GM12891 (cell line): ENCODE measurements around the gene TMC5.

ENCODE experiments used
- DNase-seq: peaks from one replicate; pipeline ENCODE4 v3.0.0; 2011; ENCODE audit warnings: low spot score; ENCODE audit not compliant: insufficient read length
- FAIRE-seq: peaks from 2 replicates; lab custom pipeline; 2011; peaks lifted over from hg19 to GRCh38; lab: Jason Lieb, UNC
- PAX5 ChIP-seq: IDR thresholded peaks from 2 replicates; pipeline ENCODE4 v1.6.1; 2011; ENCODE audit warnings: low read length, moderate library complexity, mild to moderate bottlenecking; ENCODE audit not compliant: insufficient read depth, severe bottlenecking
- POLR2A ChIP-seq: IDR thresholded peaks from 2 replicates; pipeline ENCODE4 v1.6.1; 2011; ENCODE audit warnings: low read depth, low read length, control low read depth
- POLR2AphosphoS5 ChIP-seq: IDR thresholded peaks from 2 replicates; pipeline ENCODE4 v1.6.1; 2011; ENCODE audit warnings: low read depth, low read length, control low read depth
- POU2F2 ChIP-seq: IDR thresholded peaks from 2 replicates; pipeline ENCODE4 v1.6.1; 2011; ENCODE audit warnings: low read depth, mild to moderate bottlenecking, control low read depth, low read length, moderate library complexity
- SPI1 ChIP-seq: IDR thresholded peaks from 2 replicates; pipeline ENCODE4 v1.6.1; 2011; ENCODE audit warnings: low read depth, low read length, control low read depth
- TAF1 ChIP-seq: IDR thresholded peaks from 2 replicates; pipeline ENCODE4 v1.6.1; 2011; ENCODE audit warnings: low read depth, low read length, control low read depth

Gene TMC5

DNA sequence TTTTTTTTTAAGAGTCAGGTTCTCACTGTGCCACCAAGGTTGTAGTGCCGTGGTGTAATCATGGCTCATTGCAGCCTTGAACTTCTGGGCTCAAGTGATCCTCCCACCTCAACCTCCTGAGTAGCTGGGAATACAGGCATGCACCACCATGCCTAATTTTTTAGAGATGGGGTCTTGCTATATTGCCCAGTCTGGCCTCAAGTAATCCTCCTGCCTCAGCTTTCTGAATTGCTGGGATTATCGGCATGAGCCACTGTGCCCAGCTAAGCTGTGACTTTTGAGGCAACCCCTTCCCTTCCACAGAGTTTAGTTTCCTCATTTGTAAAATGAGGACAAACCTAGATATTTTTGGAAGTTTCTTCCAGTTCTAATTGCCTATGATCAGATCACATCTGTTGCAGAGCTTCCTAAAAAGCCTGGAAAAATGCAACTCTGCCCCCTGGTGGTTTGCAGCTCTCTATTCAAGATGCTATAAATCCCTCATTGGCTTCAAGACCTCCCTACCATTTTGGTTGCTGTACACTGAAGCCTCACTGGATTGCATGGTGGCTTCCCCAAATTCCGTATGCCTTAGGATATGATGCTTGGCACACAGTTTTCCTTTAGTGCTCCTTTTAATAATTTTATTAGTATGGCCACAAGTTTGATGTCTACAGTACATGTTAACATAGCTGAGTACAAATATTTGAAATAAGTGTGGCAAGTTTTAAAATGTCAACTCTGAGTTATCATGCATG lies 84.9 kb downstream of the TMC5 start:
- FAIRE-seq, result no peak
- TF ChIP-seq POU2F2, result no peak
- DNase-seq, result no peak

DNA sequence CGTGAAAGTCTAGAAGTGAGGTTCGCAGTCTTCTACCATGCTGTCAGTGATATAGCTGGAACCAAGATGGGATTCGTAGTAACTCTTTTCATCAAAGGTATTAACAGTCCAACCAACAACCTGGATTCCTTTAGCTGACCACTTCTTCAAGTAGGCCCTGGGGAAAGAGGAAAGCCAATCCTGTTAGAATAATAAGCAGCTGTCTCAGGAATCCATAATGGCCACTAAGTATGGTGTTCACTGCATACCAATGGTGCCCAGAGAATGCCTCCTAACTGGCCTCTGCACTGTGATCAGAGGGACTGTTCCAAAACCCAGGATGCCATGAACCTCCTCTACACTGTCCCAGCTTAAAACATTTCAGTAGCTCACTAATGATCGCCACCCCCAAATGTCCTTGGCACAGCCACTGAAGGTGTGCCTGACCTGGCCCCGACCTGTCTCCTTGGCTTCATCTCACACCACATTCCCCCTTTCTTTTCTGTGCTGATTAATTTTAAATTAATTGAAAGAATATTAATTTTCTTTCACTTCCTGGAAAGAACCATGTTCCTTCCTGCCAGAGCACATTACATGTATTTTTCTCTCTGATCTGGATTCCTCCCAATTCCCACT lies 85.9 kb downstream of the TMC5 start:
- no peak for DNase-seq
- FAIRE-seq, result no peak
- TF ChIP-seq TAF1 (no peak), SPI1 (no peak), POLR2AphosphoS5 (no peak), PAX5 (no peak), POLR2A (no peak), POU2F2 (no peak)

DNA sequence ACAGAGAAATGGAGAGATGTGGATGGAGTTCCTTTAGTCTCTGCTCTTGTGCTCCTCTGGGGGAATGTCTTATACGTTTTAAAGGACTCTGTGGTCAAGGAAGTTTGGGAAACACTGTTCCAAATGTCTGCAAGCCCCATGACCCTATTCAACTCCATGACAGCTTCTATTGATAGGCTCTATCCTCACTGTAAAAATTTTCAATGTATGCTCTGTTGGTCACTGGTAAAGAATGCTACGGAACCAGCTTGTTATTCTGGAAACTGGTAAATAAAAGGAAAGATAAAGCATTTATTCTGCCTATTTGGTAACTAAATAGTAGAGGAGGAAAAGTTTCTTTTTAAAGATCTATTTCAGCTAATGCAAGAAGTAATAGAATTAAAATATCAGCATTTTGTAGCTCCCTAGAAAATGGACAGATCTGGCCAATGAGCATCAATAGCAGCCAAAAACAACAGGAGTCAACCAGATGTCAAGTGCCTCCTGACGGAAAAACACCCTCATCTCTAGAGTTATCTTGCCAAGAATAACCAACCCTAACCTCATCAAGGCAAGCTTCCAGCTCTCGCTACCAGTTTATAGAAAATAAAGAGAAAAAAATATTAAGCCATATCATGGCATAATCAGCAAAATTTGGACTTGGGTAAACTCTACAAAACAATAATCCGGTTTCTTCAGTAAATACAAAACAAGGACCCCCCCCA lies 88.1 kb downstream of the TMC5 start:
- no peak for DNase-seq
- no peak for FAIRE-seq
- no peak for TF ChIP-seq SPI1
- TF ChIP-seq PAX5, result no peak
- no peak for TF ChIP-seq POU2F2
- TF ChIP-seq TAF1, result no peak
- no peak for TF ChIP-seq POLR2AphosphoS5
- TF ChIP-seq POLR2A, result no peak

DNA sequence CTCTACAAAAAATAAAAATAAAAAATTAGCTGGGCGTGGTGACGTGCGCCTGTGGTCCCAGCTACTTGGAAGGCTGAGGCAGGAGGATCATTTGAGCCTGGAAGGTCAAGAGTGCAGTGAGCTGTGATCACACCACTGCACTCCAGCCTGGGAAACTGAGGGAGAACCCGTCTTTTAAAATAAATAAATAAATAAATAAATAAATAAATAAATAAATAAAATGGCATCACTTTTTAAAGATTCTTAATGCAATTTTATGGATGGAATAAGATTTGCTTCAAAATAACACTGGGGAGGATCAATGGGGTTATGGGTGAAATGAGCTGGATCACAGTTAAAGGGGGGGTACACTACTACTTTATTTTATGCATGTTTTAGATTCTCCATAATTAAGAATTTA lies 89.3 kb downstream of the TMC5 start:
- DNase-seq (no peak), FAIRE-seq (no peak)
- TF ChIP-seq POLR2AphosphoS5 (no peak), TAF1 (no peak), PAX5 (no peak), SPI1 (no peak), POLR2A (no peak), POU2F2 (no peak)

DNA sequence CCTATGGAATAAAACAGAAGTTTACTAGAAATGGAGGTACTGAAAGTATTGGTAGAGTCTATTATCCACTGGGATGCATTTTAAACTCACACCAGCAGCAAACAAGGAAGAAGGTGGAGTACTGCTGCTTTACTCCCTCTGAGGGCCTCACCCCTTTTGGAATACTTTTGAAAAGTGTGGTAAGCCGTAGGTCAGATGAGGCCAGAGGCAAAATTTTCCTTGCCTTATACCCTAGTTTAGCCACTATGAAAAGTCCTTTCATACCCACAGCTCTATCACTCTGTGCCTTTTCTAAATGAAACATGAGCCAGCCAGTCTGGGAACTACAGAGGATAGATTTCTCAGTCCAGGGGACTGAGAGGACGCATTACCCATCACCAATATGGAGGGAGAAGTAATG lies 90.2 kb downstream of the TMC5 start:
- TF ChIP-seq TAF1 (no peak), POLR2A (no peak), POLR2AphosphoS5 (no peak), PAX5 (no peak), SPI1 (no peak), POU2F2 (no peak)
- no peak for FAIRE-seq
- DNase-seq, result no peak

DNA sequence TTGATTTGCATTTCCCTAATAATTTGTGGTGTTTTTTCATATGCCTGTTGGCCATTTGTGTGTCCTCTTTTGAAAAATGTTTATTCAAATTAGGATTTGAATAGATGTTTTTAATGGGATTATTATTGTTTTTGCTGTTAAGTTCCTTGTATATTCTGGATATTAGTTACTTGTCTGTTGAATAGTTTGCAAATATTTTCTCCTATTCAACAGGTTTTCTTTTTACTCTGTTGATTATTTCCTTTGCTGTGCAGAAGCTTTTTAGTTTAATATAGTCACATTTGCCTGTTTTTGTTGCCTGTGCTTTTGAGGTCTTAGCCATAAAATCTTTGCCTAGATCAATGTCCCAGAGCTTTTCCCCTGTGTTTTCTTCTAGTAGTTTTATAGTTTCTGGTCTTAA lies 94.6 kb downstream of the TMC5 start:
- FAIRE-seq (no peak), DNase-seq (no peak)
- TF ChIP-seq PAX5 (no peak), POLR2A (no peak), POLR2AphosphoS5 (no peak), TAF1 (no peak)

DNA sequence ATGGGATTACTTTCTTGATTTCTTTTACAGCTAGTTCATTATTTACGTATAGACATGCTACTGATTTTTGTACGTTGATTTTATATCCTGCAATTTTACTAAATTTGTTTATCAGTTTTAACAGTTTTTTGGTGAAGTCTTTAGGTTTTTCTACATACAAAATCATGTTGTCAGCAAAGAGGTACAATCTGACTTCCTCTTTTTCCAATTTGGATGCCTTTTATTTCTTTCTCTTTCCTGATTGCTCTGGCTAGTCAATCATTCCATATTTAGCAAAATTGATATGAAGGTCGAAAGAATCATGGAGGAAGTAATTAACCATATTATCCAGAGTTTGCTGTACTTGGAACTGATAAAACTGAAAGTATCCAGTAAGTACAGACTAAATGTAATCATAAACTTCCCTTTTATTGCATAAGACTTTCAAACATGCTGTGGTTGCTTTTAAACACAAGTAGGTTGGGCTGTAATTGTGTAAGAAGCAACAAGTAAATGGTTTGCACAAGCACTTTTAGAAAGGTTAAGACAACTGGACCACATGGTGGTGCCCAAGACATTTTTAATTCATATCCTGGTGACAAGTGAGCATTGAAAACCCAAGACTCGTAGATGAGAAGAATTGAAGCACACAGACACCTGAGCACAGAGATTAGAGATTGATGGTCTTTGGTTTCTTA lies 95.8 kb downstream of the TMC5 start:
- DNase-seq, result no peak
- FAIRE-seq, result no peak
- TF ChIP-seq PAX5, result no peak
- TF ChIP-seq POU2F2, result no peak
- TF ChIP-seq POLR2AphosphoS5, result no peak
- no peak for TF ChIP-seq POLR2A
- no peak for TF ChIP-seq TAF1
- peak; percentile 54 for TF ChIP-seq SPI1

DNA sequence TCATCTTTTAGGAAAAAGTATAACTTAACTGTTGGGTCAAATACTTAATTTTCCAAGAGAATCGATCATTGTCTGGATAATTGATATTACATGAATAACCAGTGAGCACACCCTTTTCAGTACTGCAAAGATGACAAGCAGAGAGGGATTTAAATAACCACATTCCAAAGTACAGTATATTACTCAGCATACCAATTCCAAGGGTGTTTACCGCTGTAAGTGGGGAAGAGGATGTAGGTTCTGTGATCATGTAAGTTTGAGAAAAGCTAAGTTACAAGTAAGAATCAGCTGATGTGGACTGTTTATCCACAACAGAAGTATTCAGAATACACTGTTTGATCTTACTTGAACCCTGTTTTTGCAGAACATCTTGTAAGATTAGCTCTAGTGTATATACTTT lies 98.1 kb downstream of the TMC5 start:
- TF ChIP-seq SPI1 (no peak), PAX5 (no peak), POLR2AphosphoS5 (no peak), TAF1 (no peak), POU2F2 (no peak), POLR2A (no peak)
- FAIRE-seq (no peak), DNase-seq (no peak)

DNA sequence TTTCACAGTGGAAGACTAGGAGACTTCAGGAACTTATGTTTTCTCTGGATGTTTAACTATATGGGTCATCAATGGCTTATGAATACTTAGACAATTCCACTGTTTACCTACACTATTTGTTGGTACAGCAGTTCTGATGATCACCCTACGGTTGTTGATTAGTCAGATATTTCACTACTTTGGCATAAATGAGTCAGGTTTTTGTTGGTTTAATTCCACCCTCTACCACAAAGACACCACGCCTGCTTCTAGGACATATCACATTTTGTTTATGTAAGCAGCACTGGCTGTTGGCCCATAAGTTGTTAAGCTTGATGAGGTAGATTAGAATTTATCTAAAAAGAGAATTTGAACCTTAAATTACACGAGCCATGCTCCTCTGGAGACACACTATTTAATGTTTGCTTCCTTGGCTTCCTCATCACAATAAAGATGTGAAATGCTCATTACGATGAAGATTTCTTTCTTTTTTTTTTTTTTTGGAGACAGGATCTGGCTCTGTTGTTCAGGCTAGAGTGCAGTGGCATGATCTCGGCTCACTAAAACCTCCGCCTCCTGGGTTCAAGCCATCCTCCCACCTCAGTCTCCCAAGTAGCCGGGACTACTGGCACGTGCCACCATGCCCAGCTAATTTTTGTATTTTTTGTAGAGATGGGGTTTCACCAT lies 99.9 kb downstream of the TMC5 start:
- TF ChIP-seq TAF1 (no peak), SPI1 (no peak), POLR2A (no peak), PAX5 (no peak), POU2F2 (no peak), POLR2AphosphoS5 (no peak)
- DNase-seq (no peak), FAIRE-seq (no peak)
